Cardiac fibroblast (primary cell): ENCODE measurements around the gene MAD1L1.

ENCODE experiments used
- DNase-seq, 2 donors: peaks; one replicate each; pipeline versions ENCODE4 v3.0.0 to v3.0.0-alpha.2; 2010; ENCODE audit warnings: low read depth in 2 of 2
- H3K4me3 ChIP-seq, 2 donors: replicated peaks in 1 of 2; 1 replicate in 1 of 2; 2 replicates in 1 of 2; pipeline ENCODE4 v1.5.1; 2011; ENCODE audit warnings: low read depth in 2 of 2, low read length in 2 of 2, mild to moderate bottlenecking in 2 of 2, moderate library complexity in 1 of 2
- TF ChIP-seq, protein P1 (sequence below): IDR thresholded peaks from one replicate; pipeline ENCODE4 v1.5.1; 2011; ENCODE audit warnings: low read depth, mild to moderate bottlenecking, low read length, inconsistent platforms

Gene MAD1L1

GRCh38 chr7:1918881-1919525, 313.7 kb downstream of the MAD1L1 start:
- DNase-seq: no peak
- TF ChIP-seq, protein P1, sequence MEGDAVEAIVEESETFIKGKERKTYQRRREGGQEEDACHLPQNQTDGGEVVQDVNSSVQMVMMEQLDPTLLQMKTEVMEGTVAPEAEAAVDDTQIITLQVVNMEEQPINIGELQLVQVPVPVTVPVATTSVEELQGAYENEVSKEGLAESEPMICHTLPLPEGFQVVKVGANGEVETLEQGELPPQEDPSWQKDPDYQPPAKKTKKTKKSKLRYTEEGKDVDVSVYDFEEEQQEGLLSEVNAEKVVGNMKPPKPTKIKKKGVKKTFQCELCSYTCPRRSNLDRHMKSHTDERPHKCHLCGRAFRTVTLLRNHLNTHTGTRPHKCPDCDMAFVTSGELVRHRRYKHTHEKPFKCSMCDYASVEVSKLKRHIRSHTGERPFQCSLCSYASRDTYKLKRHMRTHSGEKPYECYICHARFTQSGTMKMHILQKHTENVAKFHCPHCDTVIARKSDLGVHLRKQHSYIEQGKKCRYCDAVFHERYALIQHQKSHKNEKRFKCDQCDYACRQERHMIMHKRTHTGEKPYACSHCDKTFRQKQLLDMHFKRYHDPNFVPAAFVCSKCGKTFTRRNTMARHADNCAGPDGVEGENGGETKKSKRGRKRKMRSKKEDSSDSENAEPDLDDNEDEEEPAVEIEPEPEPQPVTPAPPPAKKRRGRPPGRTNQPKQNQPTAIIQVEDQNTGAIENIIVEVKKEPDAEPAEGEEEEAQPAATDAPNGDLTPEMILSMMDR: no peak
- no peak overlapping the region for H3K4me3 ChIP-seq

GRCh38 chr7:1918063-1918645, 314.6 kb downstream of the MAD1L1 start:
- no peak for DNase-seq
- TF ChIP-seq, protein P1: no peak
- H3K4me3 ChIP-seq: no peak overlapping the region

GRCh38 chr7:1917221-1918062, 315.3 kb downstream of the MAD1L1 start:
- TF ChIP-seq, protein P1: no peak
- H3K4me3 ChIP-seq: no peak overlapping the region
- DNase-seq: peak in 1 of 2 donors; percentile 48

DNA sequence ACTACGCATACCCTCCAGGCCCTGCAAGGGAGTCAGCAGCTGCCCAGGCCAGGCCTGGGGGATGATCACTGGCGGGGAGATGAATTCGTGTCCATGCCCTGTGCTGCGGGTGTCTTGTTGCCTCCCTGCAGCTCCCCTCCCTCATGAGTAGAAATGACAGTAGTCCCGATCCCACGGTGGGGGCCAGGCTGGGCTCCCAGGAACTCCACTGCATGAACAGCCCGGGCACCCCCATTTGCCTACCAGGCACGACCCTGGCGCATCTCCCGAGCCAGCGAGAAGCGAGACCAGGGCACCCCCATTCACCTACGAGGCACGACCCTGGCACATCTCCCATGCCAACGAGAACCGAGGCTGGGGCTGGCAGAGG, 316.2 kb downstream of the MAD1L1 start:
- no peak overlapping the region for H3K4me3 ChIP-seq
- no peak for DNase-seq
- TF ChIP-seq, protein P1: no peak

- no peak for DNase-seq
- no peak overlapping the region for H3K4me3 ChIP-seq
- TF ChIP-seq, protein P1: no peak
These were observed 316.7 kb downstream of the MAD1L1 start for GRCh38 chr7:1915956-1916600.

GRCh38 chr7:1915326-1915725, 317.4 kb downstream of the MAD1L1 start:
- H3K4me3 ChIP-seq: no peak overlapping the region
- no peak for DNase-seq
- TF ChIP-seq, protein P1: no peak
